HUDEP-2 (cell line): ENCODE results near the gene ZNF232.
"Not testable (repeated sequence)": the region's sequence is repeated elsewhere in the genome, so short reads cannot be mapped to it uniquely, and the experiment has no call there.

Source experiments
- DNase-seq, 76 experiments: peaks; one replicate each; lab custom pipeline; 2025; ENCODE audit not compliant: unreplicated experiment in 76 of 76; lab: John Stamatoyannopoulos, UW

ZNF232 gene

GRCh38 chr17:5130261-5130660 lies 18.6 kb upstream of the ZNF232 start:
- DNase-seq: not testable (repeated sequence)

GRCh38 chr17:5129770-5130169 lies 18.1 kb upstream of the ZNF232 start:
- not testable (repeated sequence) for DNase-seq

GRCh38 chr17:5128905-5129535 lies 17.3 kb upstream of the ZNF232 start:
- DNase-seq: no peak

- not testable (repeated sequence) for DNase-seq
Observed at GRCh38 chr17:5128387-5128786, 16.7 kb upstream of the ZNF232 start.

DNA sequence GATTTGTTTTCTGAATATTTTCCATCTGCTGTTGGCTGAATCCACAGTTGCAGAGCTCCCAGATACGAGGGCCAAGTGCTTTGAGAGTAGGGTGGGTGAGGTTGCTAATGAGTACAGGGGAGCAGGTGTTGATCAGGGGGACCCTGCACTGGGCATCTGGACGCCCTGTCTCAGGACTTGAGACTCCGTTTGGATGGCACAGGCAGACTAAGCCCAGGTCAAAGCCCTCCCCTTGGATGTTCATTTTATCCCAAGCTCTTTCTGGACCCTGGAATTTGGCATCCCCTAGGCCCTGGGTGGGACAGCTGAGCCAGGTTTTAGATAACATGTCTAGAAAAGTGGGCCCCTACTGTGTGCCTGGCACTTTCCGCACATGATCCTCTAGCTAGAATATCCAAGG lies 16.2 kb upstream of the ZNF232 start:
- DNase-seq: no peak

GRCh38 chr17:5126719-5127488 lies 15.2 kb upstream of the ZNF232 start:
- no peak for DNase-seq

GRCh38 chr17:5124896-5125295 lies 13.2 kb upstream of the ZNF232 start:
- DNase-seq: not testable (repeated sequence)

DNA sequence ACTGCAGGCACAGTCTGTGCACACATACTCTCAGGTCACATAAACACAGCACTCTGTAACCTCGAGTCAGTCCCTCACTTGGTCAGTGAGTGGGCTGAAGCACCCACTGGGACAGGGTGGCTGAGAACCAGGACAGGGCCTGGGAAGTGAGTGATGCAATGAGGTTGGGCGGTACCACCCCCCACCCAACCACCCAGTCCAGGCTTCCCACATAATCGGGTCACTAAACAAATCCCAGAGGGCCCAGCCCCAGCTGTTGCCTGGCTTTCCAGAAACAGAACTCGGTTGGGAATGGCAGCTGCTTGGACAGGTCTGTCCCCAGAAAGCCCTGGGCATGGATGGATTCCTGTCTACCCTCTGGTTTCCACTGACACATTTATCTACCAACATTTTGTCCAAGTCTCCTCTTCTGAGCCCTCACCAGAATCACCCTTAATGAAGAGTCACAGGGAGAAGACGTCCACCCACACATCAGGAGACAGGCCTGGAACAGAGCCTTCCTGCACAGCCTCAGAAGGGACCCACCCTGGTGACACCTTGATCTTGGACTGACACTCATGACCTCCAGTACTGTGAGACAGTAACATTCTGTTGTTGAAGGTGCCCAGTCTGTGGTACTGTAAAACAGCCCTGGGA lies 12.6 kb upstream of the ZNF232 start:
- DNase-seq: not testable (repeated sequence)

GRCh38 chr17:5123343-5124124 lies 11.9 kb upstream of the ZNF232 start:
- DNase-seq: no peak

DNA sequence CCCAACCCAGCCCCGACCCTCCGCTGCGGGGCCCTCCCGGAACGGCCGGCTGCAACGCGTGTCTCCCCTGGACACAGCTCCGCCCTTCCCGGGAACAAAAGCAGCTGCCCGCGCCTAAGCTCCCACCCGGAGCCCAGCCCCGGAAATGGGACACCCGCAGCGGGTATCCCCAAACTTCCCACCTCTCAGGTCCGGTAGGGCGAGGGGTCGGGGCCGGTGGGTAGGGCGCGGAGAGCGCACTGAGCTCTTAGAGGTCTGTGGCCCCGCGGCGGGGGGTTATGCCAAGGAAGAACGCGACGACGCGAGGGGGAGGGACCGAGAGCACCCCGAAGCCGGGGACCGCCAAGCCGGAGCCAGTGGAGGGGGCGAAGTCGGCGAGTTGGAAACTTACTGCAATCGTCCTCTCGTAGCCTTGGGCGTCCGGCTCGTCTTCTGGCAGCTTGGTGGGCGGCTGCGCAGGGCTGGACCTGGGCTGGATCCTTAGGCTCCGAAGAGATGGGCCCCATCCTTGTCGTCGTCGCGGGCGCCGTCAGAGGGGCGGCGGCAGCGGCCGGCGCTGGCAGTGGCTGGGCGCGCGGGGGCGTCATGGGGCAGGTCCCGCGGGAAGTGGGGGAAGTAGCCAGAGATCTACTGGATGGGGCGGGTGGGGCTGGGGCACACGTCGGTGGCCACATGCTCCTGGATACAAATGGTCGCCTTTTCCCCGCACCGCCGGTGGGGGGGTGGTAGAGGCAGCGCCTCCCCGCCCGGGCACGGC lies 11.1 kb upstream of the ZNF232 start:
- no peak for DNase-seq

GRCh38 chr17:5122056-5122455 lies 10.4 kb upstream of the ZNF232 start:
- not testable (repeated sequence) for DNase-seq

- DNase-seq: no peak
Observed at GRCh38 chr17:5121186-5121841, 9.6 kb upstream of the ZNF232 start.

GRCh38 chr17:5120436-5121185 lies 8.9 kb upstream of the ZNF232 start:
- DNase-seq: not testable (repeated sequence)

DNA sequence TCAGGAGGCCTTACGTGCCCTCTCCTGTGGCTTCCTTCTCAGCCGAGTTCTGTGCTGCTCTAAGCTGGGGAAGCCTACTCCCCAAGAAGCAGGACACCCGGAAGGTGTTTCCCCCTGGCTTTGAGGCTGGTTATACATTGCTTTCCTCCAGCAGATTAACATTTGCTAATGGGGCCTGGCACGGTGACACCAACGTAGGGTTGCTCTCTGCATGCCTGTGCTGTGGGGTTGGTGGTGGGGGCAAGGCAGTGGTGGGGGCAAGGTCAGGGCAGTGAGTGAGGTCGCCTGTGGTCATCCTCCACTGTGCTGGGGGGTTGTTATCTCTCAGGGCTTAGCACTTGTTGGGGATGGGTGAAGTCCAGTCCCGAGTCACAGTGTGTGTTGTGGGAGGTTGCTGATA lies 8.4 kb upstream of the ZNF232 start:
- no peak for DNase-seq

DNA sequence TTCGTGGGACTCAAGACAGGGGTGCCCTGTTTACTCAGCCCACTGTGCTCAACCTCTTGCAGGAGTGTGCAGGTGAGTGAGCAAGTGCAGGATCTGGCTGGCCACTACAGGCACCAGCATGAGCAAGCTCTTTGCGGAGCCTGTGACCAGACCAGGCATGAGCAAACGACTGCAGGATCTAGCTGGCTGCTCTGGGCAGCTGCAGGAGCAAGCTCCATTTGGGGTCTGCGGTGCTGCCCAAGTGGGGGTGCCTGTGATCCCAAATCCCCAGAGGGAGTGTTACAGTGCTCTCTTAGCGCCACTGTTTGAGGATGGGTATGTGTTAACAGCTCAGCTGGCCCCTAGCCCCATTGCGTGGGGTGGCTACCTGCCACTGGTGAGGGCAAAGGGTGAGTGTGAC lies 6.5 kb upstream of the ZNF232 start:
- DNase-seq: no peak

GRCh38 chr17:5115673-5116651 lies 4.3 kb upstream of the ZNF232 start, which contains the start of gene USP6:
Gene USP6, plus strand, starts transcription at chr17:5116032. Its CDS starts 14,336 bp downstream, at chr17:5130368.
- no peak for DNase-seq

DNA sequence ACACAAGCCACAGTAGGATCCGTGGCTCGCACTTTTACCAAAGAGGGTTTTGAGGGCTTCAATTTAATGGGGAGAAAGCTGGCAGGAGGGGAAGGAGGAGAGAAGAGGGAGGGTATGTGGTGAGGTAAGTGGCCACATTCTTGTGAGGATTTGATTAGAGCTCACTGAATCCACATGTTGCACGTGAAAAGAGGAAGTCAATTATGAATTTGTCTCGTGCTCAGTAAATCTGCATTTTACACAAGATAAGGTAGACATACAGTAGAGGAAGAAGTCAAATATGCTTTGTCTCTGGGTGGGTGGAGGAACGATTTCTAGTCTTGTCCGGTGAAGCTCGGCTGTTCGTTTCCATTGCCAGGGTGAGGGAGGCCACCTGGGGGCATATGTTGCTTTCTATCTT lies 862 bp downstream of the ZNF232 start:
- DNase-seq: peak in 6 of 76 experiments; percentile 2 to 41 (median 8)

- no peak for DNase-seq
Observed at GRCh38 chr17:5100832-5101231, 10.8 kb downstream of the ZNF232 start.
